ENCODE results near the gene TMEM132E. TPM values are rescaled to one million over a fixed set of nuclear protein-coding genes. Genes with fewer than 3 reads are reported as not detected.

Gene TMEM132E
- total and polyA plus RNA-seq, 9 donors: 0.07 to 0.80 (median 0.22) TPM

DNA sequence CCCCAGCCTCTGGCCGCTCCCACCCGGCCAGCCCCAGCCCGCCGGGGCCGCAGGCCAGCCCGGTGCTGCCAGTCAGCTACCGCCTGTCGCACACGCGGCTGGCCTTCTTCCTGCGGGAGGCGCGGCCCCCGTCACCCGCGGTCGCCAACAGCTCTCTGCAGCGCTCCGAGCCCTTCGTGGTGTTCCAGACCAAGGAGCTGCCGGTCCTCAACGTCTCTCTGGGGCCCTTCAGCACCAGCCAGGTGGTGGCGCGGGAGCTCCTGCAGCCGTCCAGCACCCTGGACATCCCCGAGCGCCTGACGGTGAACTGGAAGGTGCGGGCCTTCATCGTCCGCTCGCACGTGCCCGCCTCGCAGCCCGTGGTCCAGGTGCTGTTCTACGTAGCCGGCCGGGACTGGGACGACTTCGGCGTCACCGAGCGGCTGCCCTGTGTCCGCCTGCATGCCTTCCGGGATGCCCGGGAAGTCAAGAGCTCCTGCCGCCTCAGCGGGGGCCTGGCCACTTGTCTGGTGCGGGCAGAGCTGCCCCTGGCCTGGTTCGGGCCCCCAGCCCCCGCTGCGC, 46.8 kb downstream of the TMEM132E start:
- 5% methylated on average over 53 of the region's 53 CpGs for WGBS (ENCODE audit: insufficient coverage)
- no peak overlapping the region for H3K4me3 ChIP-seq (ENCODE audit: low read length)
- H3K4me1 ChIP-seq (ENCODE audit: control insufficient read depth, insufficient read depth, low read length): no peaks in the 10 kb centered on the region
- no peak for DNase-seq
- H3K36me3 ChIP-seq (ENCODE audit: control insufficient read depth, insufficient read depth, low read length): no peaks in the 10 kb centered on the region
- H3K27ac ChIP-seq (ENCODE audit: low read length): no peak overlapping the region
- H3K27me3 ChIP-seq (ENCODE audit: control insufficient read depth, insufficient read depth, low read length): peaks cover 60% of the 10 kb centered on the region
- H3K9me3 ChIP-seq (replicated peaks; ENCODE audit: control insufficient read depth, low read depth, low read length): no peaks in the 10 kb centered on the region

DNA sequence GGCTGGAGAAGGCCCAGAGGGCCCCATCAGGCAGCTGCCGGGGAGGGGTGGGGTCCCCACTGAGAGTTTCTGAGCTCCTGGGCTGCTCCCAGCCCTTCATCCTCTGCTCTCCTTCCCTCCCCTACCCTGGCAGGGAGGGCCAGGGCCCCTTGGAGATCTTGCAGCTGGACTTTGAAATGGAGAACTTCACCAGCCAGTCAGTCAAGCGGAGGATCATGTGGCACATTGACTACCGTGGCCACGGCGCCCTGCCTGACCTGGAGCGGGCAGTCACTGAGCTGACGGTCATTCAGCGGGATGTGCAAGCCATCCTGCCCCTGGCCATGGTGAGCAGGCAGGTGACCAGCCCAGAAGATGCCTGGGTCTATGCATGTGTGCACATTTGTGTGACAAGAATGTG, 49.5 kb downstream of the TMEM132E start:
- DNase-seq: no peak
- Histone ChIP-seq H3K27ac (ENCODE audit: low read length) (no peak overlapping the region), H3K27me3 (ENCODE audit: control insufficient read depth, insufficient read depth, low read length) (peaks cover 58% of the 10 kb centered on the region), H3K4me3 (ENCODE audit: low read length) (no peak overlapping the region), H3K4me1 (ENCODE audit: control insufficient read depth, insufficient read depth, low read length) (no peaks in the 10 kb centered on the region), H3K36me3 (ENCODE audit: control insufficient read depth, insufficient read depth, low read length) (no peaks in the 10 kb centered on the region), H3K9me3 (replicated peaks; ENCODE audit: control insufficient read depth, low read depth, low read length) (no peaks in the 10 kb centered on the region)
- 80% methylated on average over 8 of the region's 8 CpGs for WGBS (ENCODE audit: insufficient coverage)

DNA sequence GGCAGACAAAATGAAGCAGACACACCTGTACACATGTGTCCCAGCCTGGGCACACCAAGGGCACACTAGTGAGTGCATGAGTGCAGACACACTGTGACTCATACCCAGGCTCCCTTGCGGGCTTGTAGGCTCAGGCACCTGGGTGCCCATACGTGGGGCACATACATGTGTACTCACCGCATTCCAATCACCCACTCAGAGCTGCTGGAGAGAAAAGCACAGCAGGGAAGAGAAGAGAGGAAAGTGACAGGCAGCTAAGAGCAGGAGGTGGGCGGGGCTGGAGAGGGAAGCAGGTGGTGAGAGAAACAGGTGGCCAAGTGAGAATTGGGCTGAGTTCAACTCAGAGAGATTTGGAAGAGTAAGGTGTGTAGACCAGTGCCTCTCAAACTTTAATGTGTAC, 54.0 kb downstream of the TMEM132E start:
- 60% methylated on average over 1 of the region's 4 CpGs for WGBS (ENCODE audit: insufficient coverage)
- Histone ChIP-seq H3K4me1 (ENCODE audit: control insufficient read depth, insufficient read depth, low read length) (peaks cover 5% of the 10 kb centered on the region), H3K27ac (ENCODE audit: low read length) (no peak overlapping the region), H3K36me3 (ENCODE audit: control insufficient read depth, insufficient read depth, low read length) (no peaks in the 10 kb centered on the region), H3K9me3 (replicated peaks; ENCODE audit: control insufficient read depth, low read depth, low read length) (no peaks in the 10 kb centered on the region), H3K4me3 (ENCODE audit: low read length) (no peak overlapping the region), H3K27me3 (ENCODE audit: control insufficient read depth, insufficient read depth, low read length) (peaks cover 59% of the 10 kb centered on the region)
- no peak for DNase-seq

DNA sequence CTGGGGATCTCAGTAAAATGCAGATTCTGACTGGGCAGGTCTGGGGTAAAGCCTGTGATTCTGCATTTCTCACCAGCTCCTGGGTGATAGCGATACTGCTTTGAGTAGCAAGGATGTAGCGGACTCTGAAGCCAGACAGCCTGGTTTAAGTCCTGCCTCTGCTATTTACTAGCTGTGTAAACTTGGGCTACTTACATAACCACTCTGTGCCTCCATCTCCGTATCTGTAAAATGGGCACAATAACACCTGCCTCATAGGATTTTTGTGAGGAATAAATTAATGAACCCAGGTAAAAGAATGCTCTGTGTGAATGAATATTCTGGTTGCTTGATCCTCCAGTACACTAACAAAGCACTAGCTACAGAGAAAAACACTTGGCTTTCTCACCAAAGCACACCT, 54.4 kb downstream of the TMEM132E start:
- peaks cover 8% of the 10 kb centered on the region for H3K4me1 ChIP-seq (ENCODE audit: control insufficient read depth, insufficient read depth, low read length)
- peaks cover 59% of the 10 kb centered on the region for H3K27me3 ChIP-seq (ENCODE audit: control insufficient read depth, insufficient read depth, low read length)

DNA sequence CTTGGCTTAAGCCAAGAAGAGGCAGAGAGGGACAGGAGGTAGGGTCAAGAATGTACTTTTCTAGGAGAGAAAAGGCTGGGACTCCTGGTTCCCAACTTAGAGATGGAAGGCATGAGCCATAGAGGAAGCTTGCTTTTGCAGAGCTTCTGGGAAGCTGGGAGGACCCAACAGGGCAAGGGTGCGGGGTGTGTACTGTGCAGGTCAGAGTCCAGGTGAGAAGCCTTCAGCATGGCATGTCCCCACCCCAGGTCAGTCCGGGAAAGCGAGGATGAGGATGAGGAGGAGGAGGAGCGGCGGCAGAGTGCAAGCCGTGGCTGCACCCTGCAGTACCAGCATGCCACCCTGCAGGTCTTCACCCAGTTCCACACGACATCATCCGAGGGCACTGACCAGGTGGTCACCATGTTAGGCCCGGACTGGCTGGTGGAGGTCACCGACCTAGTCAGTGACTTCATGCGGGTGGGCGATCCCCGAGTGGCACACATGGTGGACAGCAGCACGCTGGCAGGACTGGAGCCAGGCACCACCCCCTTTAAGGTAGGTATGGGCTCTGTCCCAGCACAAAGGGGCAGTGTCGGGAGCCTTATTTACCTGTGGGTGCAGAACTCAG, 55.3 kb downstream of the TMEM132E start:
- peaks cover 57% of the 10 kb centered on the region for H3K27me3 ChIP-seq (ENCODE audit: control insufficient read depth, insufficient read depth, low read length)
- WGBS (ENCODE audit: insufficient coverage): 92% methylated on average over 12 of the region's 15 CpGs
- H3K4me3 ChIP-seq (ENCODE audit: low read length): no peak overlapping the region
- no peak overlapping the region for H3K27ac ChIP-seq (ENCODE audit: low read length)
- H3K36me3 ChIP-seq (ENCODE audit: control insufficient read depth, insufficient read depth, low read length): no peaks in the 10 kb centered on the region
- DNase-seq: no peak
- peaks cover 11% of the 10 kb centered on the region for H3K4me1 ChIP-seq (ENCODE audit: control insufficient read depth, insufficient read depth, low read length)
- H3K9me3 ChIP-seq (replicated peaks; ENCODE audit: control insufficient read depth, low read depth, low read length): no peaks in the 10 kb centered on the region

More for the DNA sequence above, 54.4 kb downstream of the TMEM132E start:
- Histone ChIP-seq H3K36me3 (ENCODE audit: control insufficient read depth, insufficient read depth, low read length) (no peaks in the 10 kb centered on the region), H3K27ac (ENCODE audit: low read length) (no peak overlapping the region), H3K9me3 (replicated peaks; ENCODE audit: control insufficient read depth, low read depth, low read length) (no peaks in the 10 kb centered on the region), H3K4me3 (ENCODE audit: low read length) (no peak overlapping the region)
- no CpG with 5 or more reads among the region's 3 CpGs for WGBS (ENCODE audit: insufficient coverage)
- DNase-seq: no peak

DNA sequence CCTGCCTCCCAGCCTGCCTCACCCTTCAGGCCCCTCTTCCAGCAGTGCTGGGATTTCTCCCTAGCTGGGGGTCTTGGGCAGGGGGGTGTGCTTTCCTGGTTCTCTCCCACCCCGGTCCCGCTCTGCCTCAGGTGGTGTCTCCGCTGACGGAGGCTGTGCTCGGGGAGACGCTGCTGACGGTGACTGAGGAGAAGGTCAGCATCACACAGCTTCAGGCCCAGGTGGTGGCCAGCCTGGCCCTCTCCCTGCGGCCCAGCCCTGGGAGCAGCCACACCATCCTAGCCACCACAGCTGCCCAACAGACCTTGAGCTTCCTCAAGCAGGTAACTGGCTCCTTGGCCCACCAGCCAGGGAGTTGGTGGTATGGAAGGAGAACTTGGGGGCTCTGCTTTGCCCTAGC, 56.5 kb downstream of the TMEM132E start:
- peaks cover 54% of the 10 kb centered on the region for H3K27me3 ChIP-seq (ENCODE audit: control insufficient read depth, insufficient read depth, low read length)
- DNase-seq: no peak
- no peak overlapping the region for H3K27ac ChIP-seq (ENCODE audit: low read length)
- no peaks in the 10 kb centered on the region for H3K36me3 ChIP-seq (ENCODE audit: control insufficient read depth, insufficient read depth, low read length)
- no peak overlapping the region for H3K4me3 ChIP-seq (ENCODE audit: low read length)
- WGBS (ENCODE audit: insufficient coverage): 78% methylated on average over 7 of the region's 8 CpGs
- peaks cover 22% of the 10 kb centered on the region for H3K4me1 ChIP-seq (ENCODE audit: control insufficient read depth, insufficient read depth, low read length)
- H3K9me3 ChIP-seq (replicated peaks; ENCODE audit: control insufficient read depth, low read depth, low read length): no peaks in the 10 kb centered on the region

DNA sequence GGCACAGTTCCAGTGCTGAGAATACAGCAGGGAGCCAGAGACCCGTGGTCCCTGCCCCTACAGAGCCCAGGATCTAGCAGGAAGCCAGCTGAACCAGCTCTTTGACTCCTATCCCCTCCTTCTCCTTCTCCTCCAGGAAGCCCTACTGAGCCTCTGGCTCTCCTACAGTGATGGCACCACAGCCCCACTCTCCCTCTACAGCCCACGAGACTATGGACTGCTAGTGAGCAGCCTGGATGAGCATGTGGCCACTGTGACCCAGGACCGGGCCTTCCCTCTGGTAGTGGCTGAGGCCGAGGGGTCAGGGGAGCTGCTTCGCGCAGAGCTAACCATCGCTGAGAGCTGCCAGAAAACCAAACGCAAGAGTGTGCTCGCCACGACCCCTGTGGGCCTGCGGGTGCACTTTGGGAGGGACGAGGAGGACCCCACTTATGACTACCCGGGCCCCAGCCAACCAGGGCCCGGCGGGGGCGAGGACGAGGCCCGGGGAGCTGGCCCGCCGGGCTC, 57.7 kb downstream of the TMEM132E start:
- Histone ChIP-seq H3K9me3 (replicated peaks; ENCODE audit: control insufficient read depth, low read depth, low read length) (no peaks in the 10 kb centered on the region), H3K36me3 (ENCODE audit: control insufficient read depth, insufficient read depth, low read length) (no peaks in the 10 kb centered on the region), H3K4me1 (ENCODE audit: control insufficient read depth, insufficient read depth, low read length) (peaks cover 27% of the 10 kb centered on the region), H3K4me3 (ENCODE audit: low read length) (no peak overlapping the region), H3K27me3 (ENCODE audit: control insufficient read depth, insufficient read depth, low read length) (peaks cover 61% of the 10 kb centered on the region), H3K27ac (ENCODE audit: low read length) (no peak overlapping the region)
- WGBS (ENCODE audit: insufficient coverage): 39% methylated on average over 20 of the region's 20 CpGs
- DNase-seq: no peak

DNA sequence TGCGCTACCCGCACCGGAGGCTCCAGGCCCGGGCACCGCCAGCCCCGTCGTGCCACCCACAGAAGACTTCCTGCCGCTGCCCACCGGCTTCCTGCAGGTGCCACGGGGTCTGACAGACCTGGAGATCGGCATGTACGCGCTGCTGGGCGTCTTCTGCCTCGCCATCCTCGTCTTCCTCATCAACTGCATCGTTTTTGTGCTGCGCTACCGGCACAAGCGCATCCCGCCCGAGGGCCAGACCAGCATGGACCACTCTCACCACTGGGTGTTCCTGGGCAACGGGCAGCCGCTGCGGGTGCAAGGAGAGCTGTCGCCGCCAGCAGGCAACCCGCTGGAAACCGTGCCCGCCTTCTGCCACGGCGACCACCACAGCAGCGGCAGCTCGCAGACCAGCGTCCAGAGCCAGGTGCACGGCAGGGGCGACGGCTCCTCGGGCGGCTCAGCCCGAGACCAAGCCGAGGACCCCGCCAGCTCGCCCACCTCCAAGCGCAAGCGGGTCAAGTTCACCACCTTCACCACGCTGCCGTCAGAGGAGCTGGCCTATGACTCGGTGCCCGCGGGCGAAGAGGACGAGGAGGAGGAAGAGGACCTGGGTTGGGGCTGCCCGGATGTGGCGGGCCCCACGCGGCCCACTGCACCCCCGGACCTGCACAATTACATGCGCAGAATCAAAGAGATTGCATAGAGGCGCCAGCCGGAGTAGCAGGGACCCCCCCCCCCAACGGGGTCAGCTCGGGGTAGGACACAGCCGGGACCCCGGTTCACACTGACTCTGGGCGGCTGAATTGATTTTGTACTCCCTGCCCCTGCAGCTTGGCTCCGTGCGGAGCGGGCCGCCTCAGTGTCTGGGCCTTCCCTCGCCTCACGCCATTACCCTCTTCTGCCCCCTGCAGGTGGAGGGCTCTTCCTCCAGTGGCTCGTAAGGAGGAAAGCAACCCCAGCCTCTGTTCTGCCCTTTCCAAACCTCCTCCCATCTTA, 58.5 kb downstream of the TMEM132E start:
- H3K36me3 ChIP-seq (ENCODE audit: control insufficient read depth, insufficient read depth, low read length): no peaks in the 10 kb centered on the region
- 13% methylated on average over 65 of the region's 73 CpGs for WGBS (ENCODE audit: insufficient coverage)
- no peaks in the 10 kb centered on the region for H3K9me3 ChIP-seq (replicated peaks; ENCODE audit: control insufficient read depth, low read depth, low read length)
- no peak overlapping the region for H3K27ac ChIP-seq (ENCODE audit: low read length)
- peaks cover 27% of the 10 kb centered on the region for H3K4me1 ChIP-seq (ENCODE audit: control insufficient read depth, insufficient read depth, low read length)
- H3K4me3 ChIP-seq (ENCODE audit: low read length): peak overlapping the region; percentile 8
- H3K27me3 ChIP-seq (ENCODE audit: control insufficient read depth, insufficient read depth, low read length): peaks cover 55% of the 10 kb centered on the region
- DNase-seq: peak; percentile 75

DNA sequence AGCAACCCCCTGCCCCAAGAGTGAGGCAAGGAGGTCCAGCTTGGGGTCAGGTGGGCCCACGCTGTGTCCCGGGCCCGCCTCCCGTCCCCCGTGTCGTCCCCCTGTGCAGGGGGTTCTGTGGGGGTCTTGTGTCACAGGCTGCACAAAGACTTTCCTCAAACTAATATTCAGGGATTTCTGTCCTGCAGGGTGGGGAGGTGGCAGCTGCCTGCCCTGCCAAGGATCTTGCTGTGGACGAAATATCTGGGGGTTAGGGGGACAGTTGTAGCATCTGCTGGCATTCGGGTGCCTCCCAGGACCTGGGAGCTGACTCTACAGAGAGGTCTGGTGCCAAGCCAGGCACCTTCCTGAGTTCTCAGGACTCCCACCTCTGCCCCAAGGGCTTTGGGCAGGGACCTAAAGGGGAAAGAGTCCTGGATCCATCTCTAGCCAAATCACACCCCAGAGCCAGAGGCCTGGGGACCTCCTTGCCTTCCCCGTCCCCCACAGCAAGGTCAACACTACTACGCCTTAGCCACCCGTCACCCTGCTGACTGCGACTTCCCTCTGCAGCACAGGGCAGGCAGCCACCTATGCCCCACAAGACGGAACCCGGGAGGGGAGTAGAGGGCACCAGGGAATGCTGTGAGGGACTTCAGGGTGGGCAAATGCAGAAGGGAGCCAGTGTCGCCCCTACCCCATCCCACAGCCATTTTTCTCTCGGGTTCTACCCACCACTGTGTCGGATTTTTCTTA, 59.3 kb downstream of the TMEM132E start:
- H3K9me3 ChIP-seq (replicated peaks; ENCODE audit: control insufficient read depth, low read depth, low read length): no peaks in the 10 kb centered on the region
- peaks cover 27% of the 10 kb centered on the region for H3K4me1 ChIP-seq (ENCODE audit: control insufficient read depth, insufficient read depth, low read length)
- peaks cover 56% of the 10 kb centered on the region for H3K27me3 ChIP-seq (ENCODE audit: control insufficient read depth, insufficient read depth, low read length)
- H3K27ac ChIP-seq (ENCODE audit: low read length): no peak overlapping the region
- 38% methylated on average over 2 of the region's 17 CpGs for WGBS (ENCODE audit: insufficient coverage)
- no peaks in the 10 kb centered on the region for H3K36me3 ChIP-seq (ENCODE audit: control insufficient read depth, insufficient read depth, low read length)
- H3K4me3 ChIP-seq (ENCODE audit: low read length): no peak overlapping the region
- DNase-seq: no peak
